GM19351 (cell line): ENCODE data around the gene VENTX.
"Not testable (repeated sequence)": the region's sequence is repeated elsewhere in the genome, so short reads cannot be mapped to it uniquely, and the experiment has no call there.

Experiments
- ATAC-seq: cut with Tn5 transposase; IDR thresholded peaks from one replicate; pipeline ENCODE4 v1.9.1; 2021; ENCODE audit warnings: mild to moderate bottlenecking, moderate library complexity; ENCODE audit not compliant: unreplicated experiment

The VENTX gene

GRCh38 chr10:133234796-133235195, 2.9 kb upstream of the VENTX start:
- ATAC-seq, result not testable (repeated sequence)

DNA sequence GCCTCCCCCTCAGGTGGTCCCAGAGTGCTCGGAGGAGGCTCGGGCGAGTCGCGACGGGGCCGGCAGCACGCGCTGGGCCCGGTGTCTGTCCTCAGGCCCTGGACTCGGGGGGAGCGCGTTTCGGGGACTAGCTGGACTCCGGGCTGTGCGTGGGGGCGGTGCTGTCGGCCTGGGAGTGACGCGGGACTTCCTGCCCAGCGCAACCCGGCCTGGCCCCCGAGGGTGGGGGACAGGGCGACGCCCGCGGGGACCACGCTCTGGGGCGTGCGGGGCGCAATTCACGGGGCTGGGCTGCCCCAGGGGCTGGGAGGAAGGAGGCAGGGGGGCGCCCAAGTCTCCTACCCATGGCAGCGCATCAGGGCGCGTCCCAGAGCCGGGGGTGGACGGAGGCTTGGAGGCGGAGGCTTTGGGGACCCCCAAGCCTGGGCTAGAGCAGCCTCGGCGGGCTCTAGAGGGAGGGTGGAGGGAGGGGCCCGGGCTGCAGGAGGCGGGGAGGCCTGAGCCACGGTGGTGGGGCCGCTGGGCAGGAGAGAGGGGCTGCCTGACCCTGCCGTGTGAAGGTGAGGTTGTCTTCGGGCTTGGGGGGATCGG, 2.3 kb upstream of the VENTX start:
- no peak for ATAC-seq

DNA sequence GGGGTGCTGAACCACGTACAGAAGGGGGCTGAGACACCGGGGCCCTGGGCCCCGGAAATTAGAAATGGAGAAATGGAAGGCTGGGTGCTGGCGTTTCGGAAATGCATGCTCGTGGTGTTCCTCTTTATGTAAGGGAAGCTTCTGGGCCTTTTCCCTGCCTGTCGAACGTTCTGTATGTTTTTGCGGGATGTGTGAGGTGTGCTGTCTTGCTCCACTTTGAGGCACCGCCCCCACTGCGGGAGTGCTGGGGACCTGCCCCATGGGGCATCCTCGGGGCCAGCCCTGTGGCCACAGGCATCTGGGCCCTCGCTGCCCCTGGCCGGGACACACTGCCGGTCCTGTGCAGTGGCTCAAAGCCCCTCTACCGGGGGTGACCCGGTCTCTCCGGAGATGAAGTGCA, 1.7 kb upstream of the VENTX start:
- no peak for ATAC-seq

GRCh38 chr10:133236401-133237240, 1.0 kb upstream of the VENTX start:
- ATAC-seq, result no peak

GRCh38 chr10:133237241-133237587, 441 bp upstream of the VENTX start:
- ATAC-seq, result no peak

DNA sequence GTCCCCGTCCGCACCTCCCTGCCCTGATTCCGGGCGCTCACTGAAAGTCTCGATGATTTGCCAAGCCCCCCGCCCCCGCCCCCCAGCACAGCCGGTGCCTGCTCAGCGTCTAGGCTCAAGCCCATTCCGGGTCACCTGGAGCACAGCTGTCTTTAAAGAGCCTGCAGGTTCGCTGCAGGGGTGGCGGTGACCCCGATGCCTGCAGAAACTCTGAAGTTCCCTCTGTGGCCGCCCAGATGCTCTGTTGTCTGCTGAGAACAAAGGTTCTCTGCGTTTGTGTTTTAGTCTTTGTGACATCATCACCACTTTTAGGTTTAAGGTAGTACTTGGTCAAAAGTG, 780 bp downstream of the VENTX start:
- ATAC-seq, result no peak

DNA sequence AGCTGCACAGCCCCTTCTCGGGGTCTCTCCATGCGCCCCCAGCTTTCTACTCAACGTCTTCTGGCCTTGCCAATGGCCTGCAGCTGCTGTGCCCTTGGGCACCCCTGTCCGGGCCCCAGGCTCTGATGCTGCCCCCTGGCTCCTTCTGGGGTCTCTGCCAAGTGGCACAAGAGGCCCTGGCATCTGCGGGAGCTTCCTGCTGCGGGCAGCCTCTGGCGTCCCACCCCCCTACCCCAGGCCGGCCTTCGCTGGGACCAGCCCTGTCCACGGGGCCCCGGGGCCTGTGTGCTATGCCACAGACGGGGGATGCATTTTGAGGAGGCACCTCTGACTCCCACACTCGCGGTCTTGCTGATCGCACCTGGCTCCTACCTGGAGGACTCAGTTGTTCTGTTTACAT, 2.3 kb downstream of the VENTX start:
- no peak for ATAC-seq

DNA sequence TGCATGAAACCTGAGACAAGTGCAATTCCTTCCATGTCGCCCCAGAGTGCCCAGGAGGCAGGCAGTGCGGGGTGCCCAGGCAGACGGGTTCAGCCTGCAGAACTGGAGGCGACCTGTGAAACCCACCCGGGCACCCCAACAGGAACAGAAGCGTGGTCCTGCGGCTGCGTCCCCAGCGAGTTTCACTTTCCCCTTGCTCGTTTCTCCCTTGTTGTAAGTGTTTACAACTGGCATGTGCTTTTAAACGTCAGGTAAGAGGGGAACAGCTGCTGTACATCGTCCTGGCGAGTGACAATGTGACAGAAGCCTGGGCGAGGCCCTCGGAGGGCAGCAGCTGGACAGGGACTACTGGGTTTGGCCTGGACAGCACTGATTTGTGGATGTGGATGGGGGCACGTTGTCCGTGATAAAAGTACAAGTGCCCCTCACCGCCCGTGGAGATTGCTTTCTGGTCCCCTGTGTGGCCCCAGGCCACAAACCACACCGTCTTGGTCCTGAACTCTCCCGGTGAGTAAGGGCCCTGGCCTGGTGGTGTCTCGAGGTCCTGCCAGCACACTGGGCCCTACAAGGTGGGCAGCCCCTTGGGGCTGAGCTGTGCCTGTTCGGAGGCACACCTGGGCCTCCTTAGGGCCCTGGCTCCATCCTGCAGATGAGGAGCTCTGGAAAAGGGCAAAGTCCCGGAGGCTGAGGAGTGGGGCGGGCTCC, 4.0 kb downstream of the VENTX start:
- peak; percentile 57 for ATAC-seq

- no peak for ATAC-seq
Measured at GRCh38 chr10:133242611-133243356, 5.1 kb downstream of the VENTX start.

DNA sequence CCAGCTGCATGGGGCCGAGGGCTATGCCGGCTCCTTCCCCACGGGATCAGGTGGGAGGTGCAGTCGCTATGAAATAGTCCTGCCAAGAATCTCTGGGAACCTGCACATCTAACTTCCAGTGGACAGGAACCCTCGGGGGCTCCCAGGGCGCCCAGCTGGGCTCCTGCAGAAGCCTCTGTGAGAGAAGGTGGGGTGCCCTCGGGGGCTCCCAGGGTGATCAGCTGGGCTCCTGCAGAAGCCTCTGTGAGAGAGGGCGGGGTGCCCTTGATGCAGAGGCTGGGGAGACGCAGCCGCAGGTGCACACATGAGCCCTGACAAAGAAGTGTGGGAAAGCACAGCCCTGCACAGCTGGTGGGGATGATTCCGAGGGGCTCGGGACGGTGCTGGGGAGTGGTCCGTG, 5.9 kb downstream of the VENTX start:
- ATAC-seq, result no peak

DNA sequence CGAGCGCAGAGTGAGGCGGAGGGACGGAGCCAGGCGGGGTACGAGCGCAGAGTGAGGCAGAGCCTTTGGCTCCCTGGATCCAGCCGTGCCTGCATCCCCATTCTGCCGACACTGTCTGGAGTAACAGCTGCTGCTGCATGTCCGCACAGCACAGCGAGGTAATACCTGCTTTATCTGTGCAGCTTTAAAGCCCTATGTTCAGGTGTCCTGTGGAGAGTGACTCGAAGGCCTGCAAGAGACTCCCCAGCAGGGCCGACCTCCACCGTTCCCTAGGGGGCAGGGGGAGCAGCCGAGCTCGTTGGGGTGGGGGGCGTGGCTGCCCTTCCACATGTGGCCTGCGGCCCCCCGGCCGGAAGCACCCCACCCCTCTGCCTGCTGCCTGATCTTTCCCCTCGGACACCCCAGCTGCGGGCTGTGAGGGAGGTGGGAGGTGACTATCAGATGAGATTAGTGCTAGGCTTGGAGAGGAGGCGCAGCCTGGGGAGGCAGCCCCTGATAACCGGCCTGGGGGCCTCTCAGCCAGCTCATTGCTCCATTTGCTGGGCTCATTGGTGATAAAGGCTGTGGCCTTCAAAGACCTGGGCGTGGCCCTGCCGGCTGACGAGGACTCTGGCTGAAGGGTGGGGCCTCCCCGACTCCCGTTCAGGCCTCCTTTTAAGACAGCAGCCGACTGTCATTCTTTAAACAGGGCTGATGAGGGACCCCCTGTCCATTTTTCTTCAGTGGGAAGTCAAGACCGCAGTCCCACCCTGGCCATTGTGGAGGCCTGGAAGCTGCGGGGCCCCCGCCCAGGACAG, 8.0 kb downstream of the VENTX start:
- ATAC-seq, result no peak

DNA sequence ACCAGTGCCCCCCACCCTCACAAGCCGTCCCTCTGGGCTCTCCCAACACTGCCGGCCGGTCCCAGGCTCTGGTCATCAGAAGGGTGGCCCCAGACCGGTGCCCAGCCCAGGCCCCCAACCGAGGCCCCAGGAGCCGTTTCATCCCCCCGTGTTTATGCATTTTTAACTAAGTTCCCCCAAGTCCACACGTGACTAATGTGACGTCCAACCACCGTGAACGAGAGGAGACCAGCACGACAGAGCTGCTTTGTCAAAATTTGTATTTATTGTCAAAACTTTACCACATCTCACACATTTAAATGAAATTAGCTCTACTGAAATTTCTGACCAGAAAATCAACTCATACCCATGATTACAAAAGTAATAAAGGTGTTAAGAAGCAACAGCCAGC, 8.6 kb downstream of the VENTX start:
- no peak for ATAC-seq

GRCh38 chr10:133247681-133248333, 10.2 kb downstream of the VENTX start:
- no peak for ATAC-seq

DNA sequence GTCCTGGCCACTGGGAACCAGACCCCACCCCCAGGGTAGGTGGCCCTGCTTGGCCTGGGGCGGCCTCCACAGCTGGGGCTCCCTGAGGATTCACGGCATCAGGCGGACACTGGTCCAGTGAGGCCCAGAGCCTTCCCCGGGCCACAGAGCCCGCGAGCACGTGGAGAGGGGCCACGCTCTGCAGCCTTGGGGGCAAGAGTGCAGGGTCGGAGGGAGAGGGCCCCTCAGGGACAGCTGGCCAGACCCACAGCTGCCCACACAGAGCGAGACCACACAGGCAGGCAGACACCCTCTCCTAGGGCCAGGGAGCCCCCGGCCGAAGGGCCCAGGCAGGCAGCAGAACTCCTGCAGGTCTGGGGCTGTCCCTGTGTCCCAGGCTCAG, 10.7 kb downstream of the VENTX start:
- no peak for ATAC-seq

DNA sequence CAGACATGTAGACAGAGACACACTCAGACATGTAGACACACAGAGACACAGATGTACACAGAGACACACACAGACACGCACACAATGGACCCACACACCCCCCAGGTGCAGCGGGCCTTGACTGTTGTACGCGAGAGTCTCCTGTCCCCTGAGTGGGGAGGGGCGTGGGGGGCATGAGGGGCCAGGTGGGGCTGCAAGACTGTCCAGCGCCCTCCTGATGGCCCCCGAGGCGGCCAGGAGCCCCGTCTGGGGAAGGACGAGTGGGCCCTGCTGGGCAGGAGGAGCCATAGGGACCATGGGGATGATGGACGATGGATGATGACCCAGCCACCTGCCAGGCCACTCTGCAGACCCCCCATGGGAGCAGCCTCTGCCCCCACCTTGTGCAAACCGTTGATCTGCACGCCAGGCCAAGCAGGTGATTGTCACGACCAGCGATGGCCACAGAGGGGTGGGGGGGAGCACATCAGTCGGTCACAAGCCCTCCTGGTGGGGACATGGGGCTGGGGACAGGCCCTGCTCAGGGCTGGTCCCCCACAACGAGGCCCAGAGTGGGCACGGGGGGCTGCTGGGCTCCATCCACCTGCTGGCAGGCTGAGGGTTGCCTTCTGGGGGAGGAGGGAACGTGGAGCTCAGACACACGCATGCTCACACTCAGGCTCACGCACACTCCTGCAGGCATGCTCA, 11.6 kb downstream of the VENTX start:
- no peak for ATAC-seq

DNA sequence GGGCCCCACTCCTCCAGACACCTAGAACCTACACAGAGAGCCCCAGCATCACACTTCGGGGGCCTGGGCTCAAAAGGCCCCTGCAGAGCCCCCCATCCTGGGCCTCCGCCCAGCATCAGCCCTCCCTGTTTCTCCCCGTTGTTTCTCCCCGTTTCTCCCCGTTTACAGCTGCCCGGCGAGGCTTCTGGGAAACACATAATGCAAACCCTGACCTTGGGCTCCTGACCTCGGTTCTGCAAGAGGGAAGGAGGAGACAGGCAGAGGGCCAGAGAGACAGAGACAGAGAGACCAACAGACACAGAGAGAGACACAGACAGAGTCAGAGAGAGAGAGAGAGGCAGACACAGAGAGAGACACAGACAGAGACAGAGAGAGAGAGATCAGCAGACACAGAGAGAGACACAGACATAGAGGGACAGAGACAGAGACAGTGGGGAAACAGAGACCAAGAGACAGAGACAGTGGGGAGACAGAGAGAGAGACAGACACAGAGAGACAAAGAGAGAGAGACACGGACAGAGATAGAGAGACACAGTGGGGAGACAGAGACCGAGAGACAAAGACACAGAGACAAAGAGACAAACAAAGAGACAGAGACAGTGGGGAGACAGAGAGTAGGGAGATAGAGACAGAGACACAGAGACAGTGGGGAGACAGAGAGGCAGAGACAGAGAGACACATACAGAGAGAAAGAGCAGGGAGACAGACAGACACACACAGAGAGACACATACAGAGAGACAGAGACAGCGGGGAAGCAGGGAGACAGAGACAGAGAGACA, 12.5 kb downstream of the VENTX start:
- ATAC-seq, result no peak

DNA sequence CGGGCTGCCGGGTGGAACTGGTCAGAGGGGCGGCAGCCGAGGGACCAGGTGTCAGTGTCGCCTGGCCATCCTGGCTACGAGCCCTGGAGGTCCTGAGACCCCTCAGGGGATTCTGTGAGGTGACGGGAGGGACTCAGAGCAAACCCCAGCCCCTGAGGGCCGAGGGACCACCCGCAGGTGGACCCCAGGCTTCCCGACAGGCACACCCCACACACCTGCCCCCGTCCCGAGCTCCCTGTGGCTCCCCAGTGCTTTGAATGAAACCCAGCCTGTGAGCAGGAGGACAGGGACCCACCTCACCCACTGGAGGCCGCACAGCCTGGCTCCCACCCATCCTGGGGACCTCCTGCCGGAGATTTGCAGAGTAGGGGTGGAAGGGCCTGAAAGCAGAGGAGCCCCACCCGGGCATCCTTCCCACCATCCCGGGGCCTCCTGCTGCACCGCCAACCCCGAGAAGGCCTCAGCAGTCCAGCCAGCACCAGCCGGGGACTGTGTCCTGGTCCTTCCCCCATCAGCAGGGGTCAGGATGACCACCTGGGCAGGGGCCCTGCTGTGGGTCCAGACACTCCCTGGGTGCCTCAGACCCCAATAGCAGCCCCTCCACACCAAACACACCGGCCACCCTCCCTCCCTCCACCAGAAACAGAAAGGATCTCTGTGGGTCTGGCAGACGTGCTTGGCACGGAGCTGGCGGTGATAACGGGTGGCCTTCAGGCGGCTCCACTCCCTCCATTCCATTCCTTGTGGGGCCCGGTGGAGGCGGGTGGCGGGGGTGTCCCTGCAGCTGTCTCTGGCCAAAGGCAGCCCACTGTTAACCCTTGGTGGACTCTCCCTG, 13.9 kb downstream of the VENTX start:
- no peak for ATAC-seq

DNA sequence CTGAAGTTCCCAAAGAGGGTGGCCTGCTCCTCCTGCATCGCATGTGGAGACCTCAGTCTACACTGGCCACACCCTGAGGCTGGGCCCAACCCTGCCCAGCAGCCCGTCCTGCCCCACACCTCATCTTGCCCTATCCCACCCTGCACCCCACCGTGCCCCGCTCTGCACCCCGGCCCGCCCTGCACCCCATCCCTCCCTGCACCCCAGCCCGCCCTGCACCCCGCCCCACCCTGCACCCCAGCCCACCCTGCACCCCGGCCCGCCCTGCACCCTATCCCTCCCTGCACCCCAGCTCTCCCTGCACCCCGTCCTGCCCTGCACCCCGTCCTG, 14.5 kb downstream of the VENTX start:
- ATAC-seq, result no peak
